ENCODE data around the gene HSFX3.
"Not testable (repeated sequence)": the region's sequence is repeated elsewhere in the genome, so short reads cannot be mapped to it uniquely, and the experiment has no call there.

The HSFX3 gene

GRCh38 chrX:149549701-149550100 is at the start of gene HSFX3:
Gene HSFX3 (minus strand): TSS chrX:149549924. CDS start chrX:149549852, 72 bp downstream.
- not testable (repeated sequence) for DNase-seq (ENCODE audit: low read depth, low spot score)

GRCh38 chrX:149598603-149599002 is 48.9 kb upstream of the HSFX3 start:
- not testable (repeated sequence) for DNase-seq (ENCODE audit: low read depth, low spot score)

- DNase-seq (ENCODE audit: low read depth, low spot score): not testable (repeated sequence)
Observed at GRCh38 chrX:149595943-149596342, 46.2 kb upstream of the HSFX3 start.

DNA sequence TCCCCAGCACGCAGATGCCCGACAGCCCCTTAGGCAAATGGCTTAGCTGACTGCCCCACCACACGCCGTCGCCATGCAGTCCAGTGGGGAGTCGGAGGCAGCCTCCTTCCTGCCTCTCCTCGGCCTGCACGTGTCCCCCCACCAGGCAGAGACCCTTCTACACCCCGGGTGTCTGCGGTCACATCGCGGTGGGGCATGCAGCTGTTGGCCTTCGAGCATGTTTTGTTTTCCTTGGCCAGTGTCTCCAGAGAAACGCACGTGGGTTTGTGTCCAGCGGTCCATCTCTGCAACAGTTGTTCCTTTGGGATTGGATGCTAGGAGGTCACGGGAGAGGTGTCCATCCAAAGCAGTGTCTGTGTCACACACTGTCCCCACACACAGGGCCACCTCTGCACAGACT is 45.5 kb upstream of the HSFX3 start, which contains the start of gene HSFX2:
Gene HSFX2, minus strand, starts transcription at position 101 of the 400 bp plus-strand sequence. CDS start 614 bp downstream, outside the sequence.
- not testable (repeated sequence) for DNase-seq (ENCODE audit: low read depth, low spot score)

GRCh38 chrX:149590993-149591392 is 41.3 kb upstream of the HSFX3 start:
- DNase-seq (ENCODE audit: low read depth, low spot score): not testable (repeated sequence)

DNA sequence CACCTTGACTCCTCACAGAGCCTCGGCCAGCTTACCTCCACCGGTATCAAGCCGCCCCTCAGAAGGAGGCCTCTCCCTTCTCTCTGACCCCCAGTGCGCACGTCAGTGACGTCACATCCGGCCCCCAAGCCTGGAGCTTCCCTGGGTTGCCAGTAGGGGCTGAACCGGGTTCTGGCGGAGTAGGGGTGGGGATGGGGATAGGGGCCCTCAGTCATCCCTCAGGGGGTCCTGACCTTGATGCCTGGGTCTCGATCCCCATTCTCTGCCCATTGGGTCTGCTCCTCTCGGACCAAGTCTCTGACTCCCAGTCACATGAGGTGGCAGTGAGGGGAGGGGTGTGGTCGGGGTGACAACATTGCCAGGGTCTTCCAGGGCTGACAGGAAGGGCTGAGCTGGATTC is 37.6 kb upstream of the HSFX3 start, which contains the start of gene MAGEA9B:
Gene MAGEA9B, minus strand, starts transcription at position 101 of the 400 bp plus-strand sequence. CDS start 4,280 bp downstream, outside the sequence.
- DNase-seq (ENCODE audit: low read depth, low spot score): not testable (repeated sequence)

DNA sequence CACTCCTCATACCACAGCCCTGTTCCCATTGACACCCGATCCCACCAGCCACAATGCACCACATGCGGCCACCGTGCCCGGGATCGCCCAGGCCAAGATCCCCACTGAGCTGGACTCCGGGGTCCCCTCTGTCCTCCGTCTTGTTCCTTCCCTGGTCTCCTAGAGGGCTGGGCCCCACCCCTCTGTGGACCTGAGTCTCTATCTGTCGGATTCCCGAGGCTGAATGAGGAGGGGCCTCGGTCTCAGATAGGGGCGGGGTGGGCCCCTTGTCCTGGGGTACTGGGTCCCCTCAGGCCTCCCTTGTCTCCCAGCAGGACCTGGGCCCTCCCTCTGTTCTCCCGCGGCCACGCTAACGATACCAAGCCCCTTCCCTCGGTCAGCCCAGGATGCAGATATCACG is 35.9 kb upstream of the HSFX3 start:
- not testable (repeated sequence) for DNase-seq (ENCODE audit: low read depth, low spot score)

DNA sequence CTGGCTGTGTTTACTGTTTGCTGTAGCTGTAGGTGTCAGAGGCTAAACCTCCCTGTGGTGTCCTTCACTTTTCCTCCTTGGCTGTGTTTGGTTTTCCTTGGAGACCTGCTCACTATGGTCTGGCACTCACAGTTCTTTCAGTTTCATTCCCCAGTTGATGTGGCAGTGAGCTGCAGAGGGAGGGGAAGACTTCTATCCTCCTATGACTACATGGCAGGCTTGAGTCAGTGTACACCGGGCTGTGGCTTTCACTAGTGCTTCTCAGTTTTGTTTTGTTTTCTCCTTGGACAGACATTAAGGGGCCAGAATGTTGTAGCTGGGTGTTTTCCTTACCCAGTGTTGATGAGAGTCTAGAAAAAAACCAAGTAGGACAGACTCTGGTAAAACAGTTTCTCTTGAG is 23.7 kb upstream of the HSFX3 start:
- not testable (repeated sequence) for DNase-seq (ENCODE audit: low read depth, low spot score)

- no peak for DNase-seq (ENCODE audit: low read depth, low spot score)
Observed at GRCh38 chrX:149572743-149573142, 23.0 kb upstream of the HSFX3 start.

DNA sequence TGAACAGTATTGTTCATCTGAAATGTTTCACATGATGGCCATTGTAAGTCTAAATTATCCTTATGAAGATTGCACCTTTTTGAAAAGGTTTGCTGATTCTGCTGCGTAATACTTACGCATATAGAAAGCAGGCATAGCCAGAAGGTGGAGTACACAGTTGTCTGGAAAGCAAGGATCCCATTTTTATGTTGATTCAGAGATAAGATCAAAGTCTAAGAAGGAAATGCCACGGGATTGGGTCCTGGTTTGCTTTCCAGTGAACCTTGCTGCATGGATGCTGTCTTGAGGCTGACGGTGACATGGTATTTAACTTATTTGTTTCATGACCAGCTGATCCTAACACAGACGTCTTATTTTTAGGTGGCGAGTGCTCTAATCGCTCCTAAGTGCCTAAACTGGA is 22.0 kb upstream of the HSFX3 start:
- no peak for DNase-seq (ENCODE audit: low read depth, low spot score)

DNA sequence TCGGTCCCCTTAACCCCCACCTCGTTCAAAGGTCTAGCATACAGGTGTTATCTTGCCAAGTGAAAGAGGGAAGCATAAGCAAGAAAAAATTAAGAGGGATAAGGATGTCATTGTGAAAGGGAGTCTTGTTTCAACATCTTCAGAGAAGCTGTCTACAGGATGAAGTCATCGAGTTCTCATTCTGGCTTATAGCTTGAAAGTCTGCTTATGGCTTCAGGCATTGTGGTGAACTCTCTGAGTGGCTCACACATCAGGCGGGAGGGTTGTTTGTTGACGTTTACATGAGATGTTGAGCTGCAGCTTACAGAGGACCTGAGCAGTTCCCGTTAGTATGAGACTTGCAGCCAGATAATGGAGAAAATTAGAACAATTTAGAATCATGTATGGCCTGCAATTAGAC is 20.9 kb upstream of the HSFX3 start:
- no peak for DNase-seq (ENCODE audit: low read depth, low spot score)

DNA sequence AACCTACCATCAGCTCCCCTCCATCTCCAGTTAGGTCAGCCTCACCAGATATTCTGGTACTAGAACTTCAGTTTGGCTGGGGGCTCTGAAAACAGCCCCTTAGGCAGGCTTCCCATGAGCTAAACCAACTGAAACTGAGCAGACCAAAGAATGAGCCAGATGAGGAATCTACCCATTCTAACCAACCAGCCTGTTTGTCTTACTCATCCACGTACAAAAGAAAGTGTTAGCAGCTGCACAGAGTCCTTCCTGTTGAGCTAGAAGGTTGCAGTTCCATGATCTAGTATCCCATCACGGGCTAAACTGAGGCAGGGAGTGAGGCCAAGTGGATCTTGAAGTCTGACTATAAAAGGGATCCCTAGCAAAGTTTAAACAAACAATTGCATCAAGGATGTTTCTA is 20.0 kb upstream of the HSFX3 start:
- no peak for DNase-seq (ENCODE audit: low read depth, low spot score)

DNA sequence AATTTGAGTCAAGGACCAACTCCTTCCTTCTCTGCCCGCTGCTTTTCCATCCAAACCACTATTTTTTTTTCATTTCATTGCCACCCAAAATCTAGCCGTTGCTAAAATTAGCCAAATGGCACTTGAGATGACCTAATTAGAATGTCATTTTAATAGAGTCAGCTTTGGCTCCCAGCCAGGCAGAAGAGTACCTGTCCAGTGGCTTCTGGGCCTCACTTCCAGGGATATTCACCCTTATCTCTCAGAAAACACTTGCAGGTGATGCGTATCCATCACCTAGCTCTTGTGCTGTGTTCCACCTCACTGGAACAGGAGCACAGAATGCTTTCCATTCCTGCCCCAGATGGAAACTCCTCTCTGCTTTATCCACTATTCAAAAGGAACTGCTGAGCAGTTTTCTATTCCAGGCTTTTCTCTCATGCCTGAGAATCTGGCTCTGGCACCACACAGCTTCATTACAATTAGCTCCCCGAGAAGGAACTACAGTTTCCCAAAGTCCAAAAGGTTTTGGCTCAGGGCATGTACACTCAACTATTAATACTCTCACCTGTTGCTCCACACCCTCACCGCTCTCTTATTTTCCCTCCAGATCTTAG is 19.1 kb upstream of the HSFX3 start:
- DNase-seq (ENCODE audit: low read depth, low spot score): no peak

- DNase-seq (ENCODE audit: low read depth, low spot score): no peak
Observed at GRCh38 chrX:149567621-149568417, 18.1 kb upstream of the HSFX3 start.

DNA sequence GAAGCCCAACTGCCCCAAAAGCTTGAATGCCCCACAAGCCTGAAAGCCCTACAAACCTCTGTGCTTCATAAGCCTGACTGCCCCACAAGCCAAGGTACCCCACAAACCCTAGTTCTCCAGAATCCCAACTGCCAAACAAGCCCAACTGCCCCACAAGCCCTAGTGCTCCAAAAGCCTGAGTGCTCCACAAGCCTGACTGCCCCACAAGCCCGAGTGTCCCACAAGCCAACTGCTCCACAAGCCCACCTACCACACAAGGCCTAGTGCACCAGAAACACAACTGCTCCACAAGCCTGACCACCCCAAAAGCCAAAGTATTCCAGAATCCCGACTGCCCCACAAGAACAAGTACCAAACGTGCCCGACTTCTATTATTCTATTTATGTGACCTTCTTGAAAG is 13.6 kb upstream of the HSFX3 start:
- DNase-seq (ENCODE audit: low read depth, low spot score): no peak

DNA sequence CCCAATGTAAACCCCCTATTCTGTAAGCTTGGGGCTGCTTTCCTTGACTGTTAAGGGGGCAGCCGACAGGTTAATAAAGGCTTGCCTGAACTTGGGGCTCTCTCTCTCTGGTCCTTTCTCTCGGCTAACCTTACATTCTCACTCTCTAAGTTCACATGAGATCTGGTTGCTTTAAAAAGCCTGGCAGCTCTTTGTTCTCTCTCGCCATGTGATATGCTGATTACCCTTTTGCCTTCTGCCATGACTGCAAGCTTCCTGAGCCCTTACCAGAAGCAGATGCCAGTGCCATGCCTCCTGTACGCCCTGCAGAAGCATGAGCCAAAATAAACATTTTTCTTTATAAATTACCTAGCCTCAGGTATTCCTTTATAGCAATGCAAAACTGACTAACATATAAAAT is 5.5 kb upstream of the HSFX3 start:
- DNase-seq (ENCODE audit: low read depth, low spot score): not testable (repeated sequence)

DNA sequence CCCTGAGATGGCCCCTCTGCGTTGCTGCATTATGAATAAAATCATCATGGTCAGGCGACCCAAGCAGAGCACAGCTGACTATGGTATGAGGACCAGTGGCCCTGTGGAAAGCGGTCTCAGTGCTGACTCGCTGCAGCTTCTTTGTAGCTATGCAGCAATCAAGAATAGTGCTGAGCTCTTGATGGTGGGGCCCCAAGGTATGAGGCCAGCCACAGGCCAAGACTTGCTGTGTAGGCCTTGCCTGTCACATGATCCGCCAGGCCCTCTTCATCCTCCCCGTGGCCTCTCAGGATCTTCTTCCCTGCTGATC is 2.2 kb upstream of the HSFX3 start:
- not testable (repeated sequence) for DNase-seq (ENCODE audit: low read depth, low spot score)

DNA sequence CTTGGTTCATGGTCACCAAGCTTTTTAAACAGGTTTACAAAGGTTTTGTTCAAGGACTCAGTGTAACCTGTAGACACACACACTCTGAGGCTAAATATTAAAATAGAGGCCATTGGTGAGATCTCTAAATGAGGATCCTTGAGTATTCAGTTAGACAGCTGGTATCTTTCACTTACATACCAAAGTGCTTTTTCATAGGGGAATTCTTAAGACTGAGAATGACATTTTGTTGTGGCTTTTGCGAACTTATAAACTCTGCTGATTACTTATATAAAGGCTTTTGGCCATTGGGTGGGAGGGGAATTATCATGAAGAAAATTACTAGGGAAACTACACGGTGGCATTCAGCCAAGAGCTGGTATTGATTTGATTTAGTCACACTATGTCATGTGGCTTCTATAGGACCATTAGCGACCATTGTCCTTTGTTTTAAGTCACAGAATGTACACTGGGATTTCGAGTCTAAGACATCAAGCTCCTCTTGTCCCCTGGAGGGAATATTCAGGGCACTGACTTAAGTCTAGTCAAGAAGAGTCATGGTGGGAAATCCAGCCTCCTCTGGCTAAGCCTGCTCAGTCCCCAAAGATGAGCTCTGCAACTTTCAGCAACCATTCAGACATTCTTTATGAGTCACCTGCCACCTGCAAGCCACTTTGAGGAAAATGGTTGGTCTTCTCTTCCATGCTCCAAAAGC is 1.7 kb upstream of the HSFX3 start:
- DNase-seq (ENCODE audit: low read depth, low spot score): not testable (repeated sequence)

DNA sequence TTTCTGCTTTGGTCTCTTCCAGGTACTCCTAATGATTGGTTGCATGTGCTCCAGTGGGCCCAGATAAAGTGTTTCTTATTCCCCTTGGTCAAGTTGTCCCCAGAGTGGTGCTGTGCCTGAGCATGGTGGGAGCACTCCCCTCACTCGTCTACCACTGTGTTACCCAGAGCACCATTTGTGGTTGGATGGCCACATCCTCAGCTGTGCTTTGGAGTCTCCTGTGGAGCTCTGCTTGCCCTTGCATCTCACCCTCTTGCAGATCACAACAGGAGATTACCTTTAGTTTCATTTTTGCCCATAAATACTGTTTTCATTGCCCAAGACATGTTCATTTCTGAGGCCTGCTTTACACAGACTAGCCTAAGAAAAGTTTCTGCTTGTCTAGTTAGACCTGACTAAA is 730 bp upstream of the HSFX3 start:
- DNase-seq (ENCODE audit: low read depth, low spot score): not testable (repeated sequence)

DNA sequence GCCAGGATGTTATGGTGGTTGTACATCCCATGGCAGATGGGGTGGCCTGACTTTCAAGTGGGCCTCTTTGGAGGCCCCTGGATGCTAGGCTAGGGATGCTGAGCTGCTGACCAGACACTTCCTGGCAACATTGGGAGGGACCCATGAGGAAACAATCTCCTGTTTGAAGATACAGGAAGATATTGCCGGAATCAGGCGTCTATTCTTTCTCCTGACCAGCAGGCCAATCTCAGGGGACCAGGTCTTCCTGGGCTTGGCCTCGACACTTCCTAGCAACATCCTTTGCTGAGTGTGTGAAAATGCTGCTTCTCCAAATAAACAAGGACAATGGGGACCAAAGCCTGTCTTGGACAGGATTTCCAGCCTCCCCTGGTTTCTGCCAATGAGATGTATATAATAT is 1.9 kb downstream of the HSFX3 start:
- DNase-seq (ENCODE audit: low read depth, low spot score): not testable (repeated sequence)

GRCh38 chrX:149546962-149547361 is 2.8 kb downstream of the HSFX3 start:
- not testable (repeated sequence) for DNase-seq (ENCODE audit: low read depth, low spot score)

Data from activated naive CD8-positive, alpha-beta T cell treated with anti-CD3 and anti-CD28 coated beads, Interleukin-2, amount 50 U/mL, for 16 hours (primary cell).